Karpas-422 (cell line): ENCODE data around the gene TCEANC. TPM values are rescaled to one million over a fixed set of nuclear protein-coding genes. Genes with fewer than 3 reads are reported as not detected.

Experiments used
- DNase-seq: peaks from one replicate; pipeline ENCODE4 v3.0.0-alpha.2; 2015
- H2AFZ ChIP-seq: fragments of 200-600 bp; sonication (generic); 2 replicates; pipeline ENCODE4 v1.6.1; 2014; ENCODE audit warnings: antibody characterized with exemption, low read length, mixed read lengths
- H3K27ac ChIP-seq: fragments of 200-600 bp; sonication (generic); 2 replicates; pipeline ENCODE4 v1.5.1; 2014; ENCODE audit warnings: mild to moderate bottlenecking, low read length, moderate library complexity
- H3K27me3 ChIP-seq: fragments of 200-600 bp; sonication (generic); 2 replicates; pipeline ENCODE4 v1.6.1; 2014; ENCODE audit warnings: low read length, mixed read lengths
- H3K36me3 ChIP-seq: fragments of 200-600 bp; sonication (generic); 2 replicates; pipeline ENCODE4 v1.6.1; 2014; ENCODE audit warnings: low read length, mixed read lengths; ENCODE audit not compliant: insufficient read depth
- H3K4me1 ChIP-seq: fragments of 200-600 bp; sonication (generic); 2 replicates; pipeline ENCODE4 v1.6.1; 2014; ENCODE audit warnings: mild to moderate bottlenecking, low read length, mixed read lengths
- H3K4me2 ChIP-seq: fragments of 200-600 bp; sonication (generic); 2 replicates; pipeline ENCODE4 v1.6.1; 2014; ENCODE audit warnings: low read length, low read depth, mild to moderate bottlenecking; ENCODE audit not compliant: poor library complexity, severe bottlenecking
- H3K4me3 ChIP-seq: fragments of 200-600 bp; sonication (generic); 2 replicates; pipeline ENCODE4 v1.5.1; 2014; ENCODE audit warnings: mild to moderate bottlenecking, antibody characterized with exemption, low read length, mixed read lengths
- H3K79me2 ChIP-seq: fragments of 200-600 bp; sonication (generic); 2 replicates; pipeline ENCODE4 v1.6.1; 2014; ENCODE audit warnings: mild to moderate bottlenecking, low read length, mixed read lengths
- H3K9ac ChIP-seq: fragments of 200-600 bp; sonication (generic); 2 replicates; pipeline ENCODE4 v1.6.0; 2014; ENCODE audit warnings: low read length
- H3K9me2 ChIP-seq: fragments of 200-600 bp; sonication (generic), shearing (Covaris generic); replicated peaks from 2 replicates; pipeline ENCODE4 v1.6.0; 2014; ENCODE audit warnings: mild to moderate bottlenecking, low read length, moderate library complexity; ENCODE audit not compliant: insufficient read depth
- H3K9me3 ChIP-seq: fragments of 300-700, 200-600 bp; sonication (generic); 2 replicates; pipeline ENCODE4 v1.6.1; 2014; ENCODE audit warnings: low read length, mixed read lengths
- H4K20me1 ChIP-seq: fragments of 200-600 bp; sonication (generic); 2 replicates; pipeline ENCODE4 v1.6.1; 2014; ENCODE audit warnings: mild to moderate bottlenecking, antibody characterized with exemption, low read length, low read depth; ENCODE audit not compliant: insufficient read depth
- total RNA-seq: library from RNA; depleted of rRNA; stranded (reverse); fragments of >200 nt; shearing (Covaris generic); gene quantifications from 2 replicates; pipeline ENCODE4 v1.2.3, GENCODE V29; 2014; ENCODE audit warnings: low replicate concordance

Gene TCEANC
- total RNA-seq, 1 experiment from 2014 or later: 4.3 TPM

- Histone ChIP-seq H3K9me3 (no peaks in the 10 kb centered on the region), H3K4me3 (no peak overlapping the region), H3K9ac (no peak overlapping the region), H2AFZ (no peak overlapping the region), H3K9me2 (no peaks in the 10 kb centered on the region), H3K36me3 (no peaks in the 10 kb centered on the region), H3K27ac (no peak overlapping the region), H3K4me2 (no peak overlapping the region), H3K4me1 (peaks cover 18% of the 10 kb centered on the region), H4K20me1 (no peaks in the 10 kb centered on the region), H3K27me3 (no peaks in the 10 kb centered on the region), H3K79me2 (peaks cover 8% of the 10 kb centered on the region)
- DNase-seq: no peak
These were observed 3.1 kb upstream of the TCEANC start for GRCh38 chrX:13649838-13650237.

GRCh38 chrX:13650318-13650717, 2.6 kb upstream of the TCEANC start:
- Histone ChIP-seq H3K4me1 (peaks cover 23% of the 10 kb centered on the region), H3K9ac (no peak overlapping the region), H2AFZ (no peak overlapping the region)

GRCh38 chrX:13651150-13651549, 1.8 kb upstream of the TCEANC start:
- no peaks in the 10 kb centered on the region for H3K9me2 ChIP-seq
- H3K4me2 ChIP-seq: no peak overlapping the region
- no peaks in the 10 kb centered on the region for H3K9me3 ChIP-seq
- no peak for DNase-seq
- H3K27ac ChIP-seq: no peak overlapping the region
- H3K4me3 ChIP-seq: no peak overlapping the region
- no peak overlapping the region for H2AFZ ChIP-seq
- H3K36me3 ChIP-seq: no peaks in the 10 kb centered on the region
- H3K79me2 ChIP-seq: peaks cover 15% of the 10 kb centered on the region
- no peak overlapping the region for H3K9ac ChIP-seq
- no peaks in the 10 kb centered on the region for H3K27me3 ChIP-seq
- H3K4me1 ChIP-seq: peaks cover 27% of the 10 kb centered on the region
- no peaks in the 10 kb centered on the region for H4K20me1 ChIP-seq

More at GRCh38 chrX:13650318-13650717, 2.6 kb upstream of the TCEANC start:
- Histone ChIP-seq H3K4me2 (no peak overlapping the region), H3K79me2 (peaks cover 13% of the 10 kb centered on the region), H3K4me3 (no peak overlapping the region), H3K27me3 (no peaks in the 10 kb centered on the region), H3K27ac (no peak overlapping the region), H3K36me3 (no peaks in the 10 kb centered on the region), H3K9me3 (no peaks in the 10 kb centered on the region), H3K9me2 (no peaks in the 10 kb centered on the region), H4K20me1 (no peaks in the 10 kb centered on the region)
- DNase-seq: no peak

- peak overlapping the region; percentile 70 for H3K4me3 ChIP-seq
- H4K20me1 ChIP-seq: no peaks in the 10 kb centered on the region
- DNase-seq: no peak
These were observed 601 bp upstream of the TCEANC start for GRCh38 chrX:13652287-13652793.

GRCh38 chrX:13654116-13654515, 1.2 kb downstream of the TCEANC start:
- H3K9me3 ChIP-seq: no peaks in the 10 kb centered on the region
- no peaks in the 10 kb centered on the region for H3K27me3 ChIP-seq
- H3K36me3 ChIP-seq: no peaks in the 10 kb centered on the region
- DNase-seq: no peak
- no peaks in the 10 kb centered on the region for H3K9me2 ChIP-seq
- H3K27ac ChIP-seq: peak overlapping the region; percentile 89
- H3K4me1 ChIP-seq: peaks cover 32% of the 10 kb centered on the region
- peaks cover 15% of the 10 kb centered on the region for H3K79me2 ChIP-seq
- peak overlapping the region; percentile 70 for H3K4me3 ChIP-seq
- H4K20me1 ChIP-seq: no peaks in the 10 kb centered on the region
- no peak overlapping the region for H2AFZ ChIP-seq
- peak overlapping the region; percentile 69 for H3K9ac ChIP-seq
- H3K4me2 ChIP-seq: peak overlapping the region; percentile 78

More at GRCh38 chrX:13652287-13652793, 601 bp upstream of the TCEANC start:
- Histone ChIP-seq H3K79me2 (peaks cover 15% of the 10 kb centered on the region), H3K9me3 (no peaks in the 10 kb centered on the region), H3K36me3 (no peaks in the 10 kb centered on the region), H3K4me1 (peaks cover 27% of the 10 kb centered on the region), H3K27me3 (no peaks in the 10 kb centered on the region), H3K9me2 (no peaks in the 10 kb centered on the region), H3K27ac (peak overlapping the region; percentile 56), H3K9ac (peak overlapping the region; percentile 72), H3K4me2 (peak overlapping the region; percentile 78), H2AFZ (peak overlapping the region; percentile 46)

- Histone ChIP-seq H3K9me2 (no peaks in the 10 kb centered on the region), H3K4me2 (no peak overlapping the region), H4K20me1 (no peaks in the 10 kb centered on the region), H3K4me3 (no peak overlapping the region), H3K4me1 (peaks cover 35% of the 10 kb centered on the region), H2AFZ (no peak overlapping the region), H3K9ac (0 out of 2 replicates have a peak overlapping the region, but pooled peaks have one; percentile 69), H3K27ac (peak overlapping the region; percentile 89; the same call in 1 of the 2 replicates), H3K79me2 (peaks cover 15% of the 10 kb centered on the region), H3K27me3 (no peaks in the 10 kb centered on the region), H3K9me3 (no peaks in the 10 kb centered on the region), H3K36me3 (peaks cover 6% of the 10 kb centered on the region)
- DNase-seq: no peak
These were observed 2.7 kb downstream of the TCEANC start for GRCh38 chrX:13655674-13656073.

- peaks cover 16% of the 10 kb centered on the region for H3K36me3 ChIP-seq
- H3K4me1 ChIP-seq: peaks cover 29% of the 10 kb centered on the region
- peak overlapping the region; percentile 67 for H3K4me2 ChIP-seq
- no peaks in the 10 kb centered on the region for H3K27me3 ChIP-seq
- DNase-seq: peak; percentile 91
- peaks cover 15% of the 10 kb centered on the region for H3K79me2 ChIP-seq
- peak overlapping the region; percentile 8; the same call in 1 of the 2 replicates for H3K4me3 ChIP-seq
- no peaks in the 10 kb centered on the region for H4K20me1 ChIP-seq
- H3K9ac ChIP-seq: peak overlapping the region; percentile 40
- no peaks in the 10 kb centered on the region for H3K9me2 ChIP-seq
- peak overlapping the region; percentile 66 for H2AFZ ChIP-seq
- H3K9me3 ChIP-seq: no peaks in the 10 kb centered on the region
- peak overlapping the region; percentile 72 for H3K27ac ChIP-seq
These were observed 5.7 kb downstream of the TCEANC start for GRCh38 chrX:13658602-13659001.

- DNase-seq: peak; percentile 59
These were observed 6.1 kb downstream of the TCEANC start for GRCh38 chrX:13659063-13659462.

More at GRCh38 chrX:13659063-13659462, 6.1 kb downstream of the TCEANC start:
- Histone ChIP-seq H3K4me3 (peak overlapping the region; percentile 8; the same call in 1 of the 2 replicates), H4K20me1 (no peaks in the 10 kb centered on the region), H3K4me2 (peak overlapping the region; percentile 67), H3K9me2 (no peaks in the 10 kb centered on the region), H3K9ac (peak overlapping the region; percentile 40), H3K4me1 (peaks cover 25% of the 10 kb centered on the region), H3K27me3 (no peaks in the 10 kb centered on the region), H3K79me2 (peaks cover 15% of the 10 kb centered on the region), H3K9me3 (no peaks in the 10 kb centered on the region), H3K36me3 (peaks cover 19% of the 10 kb centered on the region), H2AFZ (peak overlapping the region; percentile 66), H3K27ac (peak overlapping the region; percentile 72)
